Measurements from ENCODE around the gene SECISBP2L.

The SECISBP2L gene

GRCh38 chr15:48996276-48996675 is 50.0 kb downstream of the SECISBP2L start:
- no peak overlapping the region for H2BK12ac ChIP-seq (ENCODE audit: low read length)
- H3K4me1 ChIP-seq (ENCODE audit: control insufficient read depth in 2 of 2, insufficient read depth in 1 of 2, low read depth in 1 of 2, low read length in 2 of 2) = no peaks in the 10 kb centered on the region
- H3K79me1 ChIP-seq (ENCODE audit: low read depth, low read length) = no peaks in the 10 kb centered on the region
- no peak overlapping the region for H2AK5ac ChIP-seq (ENCODE audit: low read depth, low read length)
- H3K4me3 ChIP-seq (ENCODE audit: low read length in 2 of 2) = no peak overlapping the region
- H3K27me3 ChIP-seq (ENCODE audit: control insufficient read depth in 3 of 3, insufficient read depth in 3 of 3, low read depth in 1 of 3, low read length in 3 of 3) = no peaks in the 10 kb centered on the region
- H3K4ac ChIP-seq (ENCODE audit: low read length) = no peak overlapping the region
- H2BK120ac ChIP-seq (ENCODE audit: low read depth, low read length) = no peak overlapping the region
- H4K91ac ChIP-seq (ENCODE audit: low read depth, low read length, poor library complexity) = no peak overlapping the region
- no peak overlapping the region for H3K18ac ChIP-seq (ENCODE audit: low read length)
- no peak overlapping the region for H3K14ac ChIP-seq (ENCODE audit: low read length)
- no peaks in the 10 kb centered on the region for H3K9me3 ChIP-seq (replicated peaks in 1 of 2; ENCODE audit: control insufficient read depth in 2 of 2, insufficient read depth in 1 of 2, low read depth in 1 of 2, low read length in 2 of 2)
- H3K23ac ChIP-seq (ENCODE audit: low read depth, low read length, poor library complexity) = no peak overlapping the region
- no peak overlapping the region for H2BK15ac ChIP-seq (ENCODE audit: low read length)
- WGBS, 2 donors (ENCODE audit: extremely low coverage in 2 of 2, insufficient read length in 2 of 2, insufficient replicate concordance in 1 of 2) = no CpG with 5 or more reads among the region's 2 CpGs
- no peak overlapping the region for H3K9ac ChIP-seq (ENCODE audit: low read depth, low read length, poor library complexity)
- no peak overlapping the region for H3K27ac ChIP-seq (replicated peaks; ENCODE audit: low read length)
- no peak overlapping the region for H2BK5ac ChIP-seq (ENCODE audit: low read length)
- no peak for DNase-seq (ENCODE audit: low spot score)
- H3K36me3 ChIP-seq (replicated peaks in 1 of 2; ENCODE audit: control insufficient read depth in 2 of 2, insufficient read depth in 2 of 2, low read length in 2 of 2) = peaks cover 19 to 98% of the 10 kb centered on the region in 2 donors
- no peak overlapping the region for H3K4me2 ChIP-seq (ENCODE audit: insufficient read depth, low read length, poor library complexity, severe bottlenecking)
- H2AFZ ChIP-seq (ENCODE audit: low read length) = no peak overlapping the region
- H4K8ac ChIP-seq (ENCODE audit: low read depth, low read length) = no peak overlapping the region

GRCh38 chr15:48993380-48993779 is 52.9 kb downstream of the SECISBP2L start:
- Histone ChIP-seq H3K27me3 (ENCODE audit: control insufficient read depth in 3 of 3, insufficient read depth in 3 of 3, low read depth in 1 of 3, low read length in 3 of 3) (no peaks in the 10 kb centered on the region), H4K8ac (ENCODE audit: low read depth, low read length) (no peak overlapping the region), H2AK5ac (ENCODE audit: low read depth, low read length) (no peak overlapping the region), H3K9me3 (replicated peaks in 1 of 2; ENCODE audit: control insufficient read depth in 2 of 2, insufficient read depth in 1 of 2, low read depth in 1 of 2, low read length in 2 of 2) (no peaks in the 10 kb centered on the region), H3K27ac (replicated peaks; ENCODE audit: low read length) (no peak overlapping the region), H3K14ac (ENCODE audit: low read length) (no peak overlapping the region), H2BK5ac (ENCODE audit: low read length) (no peak overlapping the region), H3K18ac (ENCODE audit: low read length) (no peak overlapping the region), H3K36me3 (replicated peaks in 1 of 2; ENCODE audit: control insufficient read depth in 2 of 2, insufficient read depth in 2 of 2, low read length in 2 of 2) (peaks cover 13 to 96% of the 10 kb centered on the region in 2 donors), H2BK120ac (ENCODE audit: low read depth, low read length) (no peak overlapping the region), H2BK15ac (ENCODE audit: low read length) (no peak overlapping the region), H3K4ac (ENCODE audit: low read length) (no peak overlapping the region), H3K9ac (ENCODE audit: low read depth, low read length, poor library complexity) (no peak overlapping the region), H4K91ac (ENCODE audit: low read depth, low read length, poor library complexity) (no peak overlapping the region), H3K4me2 (ENCODE audit: insufficient read depth, low read length, poor library complexity, severe bottlenecking) (no peak overlapping the region), H3K79me1 (ENCODE audit: low read depth, low read length) (no peaks in the 10 kb centered on the region), H2BK12ac (ENCODE audit: low read length) (no peak overlapping the region), H3K4me1 (ENCODE audit: control insufficient read depth in 2 of 2, insufficient read depth in 1 of 2, low read depth in 1 of 2, low read length in 2 of 2) (no peaks in the 10 kb centered on the region), H3K4me3 (ENCODE audit: low read length in 2 of 2) (no peak overlapping the region), H3K23ac (ENCODE audit: low read depth, low read length, poor library complexity) (no peak overlapping the region), H2AFZ (ENCODE audit: low read length) (no peak overlapping the region)
- DNase-seq (ENCODE audit: low spot score) = no peak

GRCh38 chr15:48992545-48992944 is 53.7 kb downstream of the SECISBP2L start:
- Histone ChIP-seq H2BK12ac (ENCODE audit: low read length) (no peak overlapping the region), H3K14ac (ENCODE audit: low read length) (no peak overlapping the region), H3K9me3 (replicated peaks in 1 of 2; ENCODE audit: control insufficient read depth in 2 of 2, insufficient read depth in 1 of 2, low read depth in 1 of 2, low read length in 2 of 2) (no peaks in the 10 kb centered on the region), H3K23ac (ENCODE audit: low read depth, low read length, poor library complexity) (no peak overlapping the region), H2BK5ac (ENCODE audit: low read length) (no peak overlapping the region), H3K4me2 (ENCODE audit: insufficient read depth, low read length, poor library complexity, severe bottlenecking) (no peak overlapping the region), H2BK120ac (ENCODE audit: low read depth, low read length) (no peak overlapping the region), H3K36me3 (replicated peaks in 1 of 2; ENCODE audit: control insufficient read depth in 2 of 2, insufficient read depth in 2 of 2, low read length in 2 of 2) (peaks cover 13 to 95% of the 10 kb centered on the region in 2 donors), H2AFZ (ENCODE audit: low read length) (no peak overlapping the region), H4K91ac (ENCODE audit: low read depth, low read length, poor library complexity) (no peak overlapping the region), H4K8ac (ENCODE audit: low read depth, low read length) (no peak overlapping the region), H3K79me1 (ENCODE audit: low read depth, low read length) (no peaks in the 10 kb centered on the region), H2BK15ac (ENCODE audit: low read length) (no peak overlapping the region), H3K4me3 (ENCODE audit: low read length in 2 of 2) (no peak overlapping the region), H3K27ac (replicated peaks; ENCODE audit: low read length) (no peak overlapping the region), H2AK5ac (ENCODE audit: low read depth, low read length) (no peak overlapping the region), H3K9ac (ENCODE audit: low read depth, low read length, poor library complexity) (no peak overlapping the region), H3K4me1 (ENCODE audit: control insufficient read depth in 2 of 2, insufficient read depth in 1 of 2, low read depth in 1 of 2, low read length in 2 of 2) (no peaks in the 10 kb centered on the region), H3K4ac (ENCODE audit: low read length) (no peak overlapping the region), H3K18ac (ENCODE audit: low read length) (no peak overlapping the region), H3K27me3 (ENCODE audit: control insufficient read depth in 3 of 3, insufficient read depth in 3 of 3, low read depth in 1 of 3, low read length in 3 of 3) (no peaks in the 10 kb centered on the region)
- DNase-seq (ENCODE audit: low spot score) = no peak
- no CpG with 5 or more reads among the region's 1 CpG for WGBS, 2 donors (ENCODE audit: extremely low coverage in 2 of 2, insufficient read length in 2 of 2, insufficient replicate concordance in 1 of 2)

DNA sequence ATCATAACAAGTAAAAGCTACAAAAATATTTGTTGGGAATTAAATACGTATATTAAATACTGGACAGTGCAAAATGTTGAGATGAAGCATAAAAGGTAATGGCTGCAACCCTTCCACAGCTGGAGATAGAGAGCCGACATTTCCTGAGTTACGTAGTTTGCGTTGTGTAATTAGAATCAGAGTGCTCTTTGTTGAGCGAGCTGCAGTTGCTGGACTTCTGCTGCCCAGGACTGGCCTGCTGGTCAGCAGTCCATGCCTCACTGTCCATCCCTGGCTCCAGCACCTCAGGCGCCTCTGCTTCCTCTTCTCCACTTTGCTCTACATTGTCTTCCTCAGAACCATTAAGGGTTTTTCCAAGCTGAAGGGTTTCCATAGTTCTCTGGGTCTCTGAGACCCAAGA is 54.1 kb downstream of the SECISBP2L start:
- Histone ChIP-seq H3K14ac (ENCODE audit: low read length) (no peak overlapping the region), H2BK120ac (ENCODE audit: low read depth, low read length) (no peak overlapping the region), H3K23ac (ENCODE audit: low read depth, low read length, poor library complexity) (no peak overlapping the region), H3K9me3 (replicated peaks in 1 of 2; ENCODE audit: control insufficient read depth in 2 of 2, insufficient read depth in 1 of 2, low read depth in 1 of 2, low read length in 2 of 2) (no peaks in the 10 kb centered on the region), H4K8ac (ENCODE audit: low read depth, low read length) (no peak overlapping the region), H2BK15ac (ENCODE audit: low read length) (no peak overlapping the region), H3K27me3 (ENCODE audit: control insufficient read depth in 3 of 3, insufficient read depth in 3 of 3, low read depth in 1 of 3, low read length in 3 of 3) (no peaks in the 10 kb centered on the region), H2BK12ac (ENCODE audit: low read length) (no peak overlapping the region), H2AK5ac (ENCODE audit: low read depth, low read length) (no peak overlapping the region), H3K4me1 (ENCODE audit: control insufficient read depth in 2 of 2, insufficient read depth in 1 of 2, low read depth in 1 of 2, low read length in 2 of 2) (no peaks in the 10 kb centered on the region), H3K27ac (replicated peaks; ENCODE audit: low read length) (no peak overlapping the region), H3K36me3 (replicated peaks in 1 of 2; ENCODE audit: control insufficient read depth in 2 of 2, insufficient read depth in 2 of 2, low read length in 2 of 2) (peaks cover 13 to 91% of the 10 kb centered on the region in 2 donors), H3K18ac (ENCODE audit: low read length) (no peak overlapping the region), H2AFZ (ENCODE audit: low read length) (no peak overlapping the region), H3K9ac (ENCODE audit: low read depth, low read length, poor library complexity) (no peak overlapping the region), H3K4ac (ENCODE audit: low read length) (no peak overlapping the region), H3K4me3 (ENCODE audit: low read length in 2 of 2) (no peak overlapping the region), H3K4me2 (ENCODE audit: insufficient read depth, low read length, poor library complexity, severe bottlenecking) (no peak overlapping the region), H2BK5ac (ENCODE audit: low read length) (no peak overlapping the region), H3K79me1 (ENCODE audit: low read depth, low read length) (no peaks in the 10 kb centered on the region), H4K91ac (ENCODE audit: low read depth, low read length, poor library complexity) (no peak overlapping the region)
- no peak for DNase-seq (ENCODE audit: low spot score)
- no CpG with 5 or more reads among the region's 6 CpGs for WGBS, 2 donors (ENCODE audit: extremely low coverage in 2 of 2, insufficient read length in 2 of 2, insufficient replicate concordance in 1 of 2)
